ENCODE data around the gene ATP6AP1. TPM values are rescaled to one million over a fixed set of nuclear protein-coding genes. Genes with fewer than 3 reads are reported as not detected.

The ATP6AP1 gene
- total RNA-seq, 2 donors from 2014 or later = 46.7 to 106 TPM

DNA sequence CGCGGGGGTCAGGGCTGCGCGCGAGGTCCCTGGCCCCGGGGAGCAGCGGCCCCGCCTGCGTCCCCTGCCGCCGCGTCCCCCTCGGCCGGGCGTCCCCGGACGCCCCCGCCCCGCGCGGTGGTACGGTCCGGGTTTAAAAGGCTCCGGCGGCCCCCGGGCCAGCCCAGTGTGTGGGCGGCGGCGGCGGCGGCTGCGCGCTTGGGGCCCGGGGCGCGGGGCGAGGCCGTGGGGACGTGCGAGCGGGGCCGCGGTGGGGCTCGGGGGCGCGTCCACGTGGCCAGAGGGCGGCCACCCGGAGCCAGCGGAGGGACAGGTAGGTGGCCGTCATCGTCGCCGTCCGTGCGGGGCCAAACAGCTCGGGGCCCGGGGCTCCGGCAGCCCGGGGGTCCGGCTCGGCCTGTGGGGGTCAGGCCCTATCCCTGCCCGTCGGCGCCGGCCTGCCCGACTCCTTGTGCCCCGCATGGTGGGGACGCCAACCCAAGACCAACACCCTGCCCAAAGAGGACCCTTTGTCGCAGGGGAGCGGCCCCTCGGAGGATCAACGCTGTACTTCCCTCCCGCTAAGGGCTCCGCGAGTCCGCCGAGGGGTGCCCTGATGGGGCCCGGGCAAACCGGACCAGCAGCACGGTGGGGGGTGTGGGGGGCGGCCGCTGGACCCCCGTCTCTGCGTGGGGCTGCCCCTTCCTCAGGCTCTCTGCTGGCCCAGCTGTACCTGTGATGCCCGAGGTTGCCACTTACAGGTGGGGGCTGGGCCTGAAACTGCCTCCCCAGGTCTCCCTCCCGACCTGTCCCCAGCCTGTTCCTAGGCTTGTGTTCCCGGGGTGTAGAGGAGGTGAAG lies 29.9 kb downstream of the ATP6AP1 start, which contains the start of gene PLXNA3:
TSS of gene PLXNA3 (plus strand) at position 166 of the 838 bp plus-strand sequence. CDS start 1,903 bp downstream, outside the sequence.
- H3K36me3 Mint-ChIP-seq = no peaks in the 10 kb centered on the region
- DNase-seq (ENCODE audit: low spot score) (peak; percentile 79), ATAC-seq (peak; percentile 87 to 90)
- peak within 1 kb of the TSS; percentile 100 for H3K4me3 Mint-ChIP-seq
- H3K4me1 Mint-ChIP-seq (ENCODE audit: low read depth in 2 of 2) = peaks cover 6 to 11% of the 10 kb centered on the region in 2 donors
- no peaks in the 10 kb centered on the region for H3K27me3 Mint-ChIP-seq
- no peaks in the 10 kb centered on the region for H3K9me3 Mint-ChIP-seq
- peak within 1 kb of the TSS; percentile 83 to 88 for H3K27ac Mint-ChIP-seq

DNA sequence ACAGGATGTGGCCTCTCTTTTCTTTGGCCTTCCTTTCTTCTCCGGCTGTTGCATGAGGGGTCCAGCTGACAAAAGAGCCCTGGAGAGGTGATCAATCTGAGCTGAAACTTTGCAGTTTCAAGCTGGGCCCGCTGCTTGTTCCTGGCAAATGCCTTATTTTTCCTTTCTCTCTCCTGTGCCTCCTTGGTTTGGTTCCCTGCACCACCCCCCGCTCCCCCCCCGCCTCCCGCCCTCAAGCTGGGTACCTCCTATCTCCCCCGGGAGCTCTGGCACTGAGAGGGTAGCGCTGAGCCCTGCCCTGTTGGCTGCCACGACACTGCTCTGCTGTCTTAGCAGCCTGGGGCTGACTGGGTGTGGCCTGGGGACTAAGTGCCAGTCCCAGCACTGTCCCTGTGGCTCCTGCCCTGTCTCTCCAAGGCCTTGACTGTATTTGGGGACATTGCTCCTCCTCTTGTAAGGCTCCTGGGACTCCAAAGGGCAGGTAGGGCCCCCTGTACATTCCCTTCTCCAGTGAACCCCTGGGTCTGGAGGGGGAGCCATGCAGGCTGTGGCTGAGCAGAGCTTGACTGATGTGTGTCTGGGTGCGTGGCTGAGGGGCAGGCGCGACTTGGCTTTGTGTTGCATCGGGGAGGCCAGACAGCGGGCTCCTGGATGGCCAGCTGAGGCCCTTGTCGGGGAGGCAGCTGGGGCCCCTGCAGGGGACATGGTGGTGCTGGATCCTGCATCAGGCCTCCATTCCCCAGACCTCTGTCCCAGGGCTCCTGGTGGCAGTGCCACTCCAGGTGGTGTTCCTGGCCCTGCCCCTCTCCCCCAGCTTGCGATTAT lies 30.7 kb downstream of the ATP6AP1 start:
- no peaks in the 10 kb centered on the region for H3K36me3 Mint-ChIP-seq
- peak overlapping the region in 1 of 2 donors; percentile 50 for H3K27ac Mint-ChIP-seq
- peak overlapping the region; percentile 70 for H3K4me3 Mint-ChIP-seq
- H3K9me3 Mint-ChIP-seq = no peaks in the 10 kb centered on the region
- no peaks in the 10 kb centered on the region for H3K27me3 Mint-ChIP-seq
- H3K4me1 Mint-ChIP-seq (ENCODE audit: low read depth in 2 of 2) = peaks cover 6 to 11% of the 10 kb centered on the region in 2 donors
- ATAC-seq (peak in 1 of 2 donors; percentile 49), DNase-seq (ENCODE audit: low spot score) (no peak)

DNA sequence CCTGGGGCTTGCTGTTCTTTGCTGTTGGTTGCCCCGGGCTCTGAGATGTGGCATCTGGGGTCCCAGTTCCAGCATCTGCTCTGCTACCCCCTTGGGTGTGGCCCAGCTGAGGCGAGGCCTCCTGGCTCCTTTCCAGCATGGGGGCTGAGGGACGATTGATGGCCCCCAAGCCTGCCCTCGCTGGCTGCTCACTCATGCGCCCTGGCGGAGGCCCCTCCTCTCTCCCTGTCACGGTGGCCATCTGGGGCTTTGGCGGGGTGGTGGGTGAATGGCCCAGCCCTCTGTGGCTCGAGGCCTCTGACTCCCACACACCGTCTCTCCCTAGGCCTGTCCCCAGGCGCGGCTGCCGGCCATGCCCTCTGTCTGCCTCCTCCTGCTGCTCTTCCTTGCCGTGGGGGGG lies 31.4 kb downstream of the ATP6AP1 start:
- Mint-ChIP-seq H3K36me3 (no peaks in the 10 kb centered on the region), H3K27me3 (no peaks in the 10 kb centered on the region), H3K4me3 (peak overlapping the region; percentile 32), H3K4me1 (ENCODE audit: low read depth in 2 of 2) (peaks cover 6 to 11% of the 10 kb centered on the region in 2 donors), H3K9me3 (no peaks in the 10 kb centered on the region), H3K27ac (no peak overlapping the region)
- no peak for DNase-seq (ENCODE audit: low spot score)
- ATAC-seq = no peak

DNA sequence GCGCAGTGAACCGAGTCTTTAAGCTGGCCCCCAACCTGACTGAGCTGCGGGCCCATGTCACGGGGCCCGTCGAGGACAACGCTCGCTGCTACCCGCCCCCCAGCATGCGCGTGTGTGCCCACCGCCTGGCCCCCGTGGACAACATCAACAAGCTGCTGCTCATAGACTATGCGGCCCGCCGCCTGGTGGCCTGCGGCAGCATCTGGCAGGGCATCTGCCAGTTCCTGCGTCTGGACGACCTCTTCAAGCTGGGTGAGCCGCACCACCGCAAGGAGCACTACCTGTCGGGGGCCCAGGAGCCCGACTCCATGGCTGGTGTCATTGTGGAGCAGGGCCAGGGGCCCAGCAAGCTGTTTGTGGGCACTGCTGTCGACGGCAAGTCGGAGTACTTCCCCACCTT lies 31.8 kb downstream of the ATP6AP1 start:
- H3K4me3 Mint-ChIP-seq = peak overlapping the region; percentile 32
- DNase-seq (ENCODE audit: low spot score) = no peak
- H3K36me3 Mint-ChIP-seq = no peaks in the 10 kb centered on the region
- H3K27ac Mint-ChIP-seq = no peak overlapping the region
- H3K4me1 Mint-ChIP-seq (ENCODE audit: low read depth in 2 of 2) = peaks cover 6 to 11% of the 10 kb centered on the region in 2 donors
- H3K27me3 Mint-ChIP-seq = no peaks in the 10 kb centered on the region
- ATAC-seq = no peak
- H3K9me3 Mint-ChIP-seq = no peaks in the 10 kb centered on the region

DNA sequence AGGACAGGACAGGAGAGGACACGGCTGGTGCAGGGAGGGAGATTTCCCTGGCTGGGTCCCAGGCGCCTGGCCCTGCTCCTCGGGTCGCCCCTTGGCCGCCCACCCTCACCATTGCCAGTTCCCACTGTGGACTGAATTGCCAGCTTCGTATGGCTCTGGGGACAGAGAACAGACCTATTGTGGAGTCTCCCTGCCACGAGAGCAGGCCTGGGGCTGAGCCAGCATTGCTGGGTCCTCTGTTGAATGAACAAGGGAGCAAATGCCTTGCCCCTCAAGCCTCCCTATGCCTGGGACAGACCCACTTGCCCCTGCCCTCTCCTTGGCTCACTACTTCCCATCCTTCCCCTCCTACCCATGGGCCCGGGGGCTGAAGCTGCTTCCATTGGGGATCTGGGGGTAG lies 33.9 kb downstream of the ATP6AP1 start:
- ATAC-seq = no peak
- H3K27ac Mint-ChIP-seq = no peak overlapping the region
- no peaks in the 10 kb centered on the region for H3K27me3 Mint-ChIP-seq
- H3K4me3 Mint-ChIP-seq = no peak overlapping the region
- DNase-seq (ENCODE audit: low spot score) = no peak
- no peaks in the 10 kb centered on the region for H3K9me3 Mint-ChIP-seq
- H3K36me3 Mint-ChIP-seq = no peaks in the 10 kb centered on the region
- H3K4me1 Mint-ChIP-seq (ENCODE audit: low read depth in 2 of 2) = peaks cover 2 to 8% of the 10 kb centered on the region in 2 donors

DNA sequence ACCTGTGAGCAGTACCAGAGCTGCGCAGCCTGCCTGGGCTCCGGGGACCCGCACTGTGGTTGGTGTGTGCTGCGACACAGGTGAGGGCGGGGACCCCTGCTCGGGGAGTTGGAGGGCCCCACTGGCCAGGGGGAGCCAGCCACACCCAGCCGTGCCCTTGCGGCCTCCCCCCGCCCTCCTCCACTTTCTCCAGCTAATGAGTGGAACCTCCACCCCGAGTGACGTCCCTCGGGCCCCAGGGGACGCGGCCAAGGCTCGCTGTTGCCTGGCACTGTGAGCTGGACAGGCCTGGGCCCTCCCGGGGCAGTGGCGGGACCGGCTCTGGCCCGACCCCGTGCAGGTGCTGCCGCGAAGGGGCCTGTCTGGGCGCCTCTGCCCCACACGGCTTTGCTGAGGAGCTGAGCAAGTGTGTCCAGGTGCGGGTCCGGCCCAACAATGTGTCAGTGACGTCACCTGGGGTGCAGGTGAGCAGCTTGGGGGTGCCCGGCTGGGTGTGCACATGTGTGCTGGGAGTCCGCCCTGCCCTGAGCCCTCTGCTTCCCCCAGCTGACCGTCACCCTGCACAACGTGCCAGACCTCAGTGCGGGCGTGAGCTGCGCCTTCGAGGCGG lies 35.2 kb downstream of the ATP6AP1 start:
- ATAC-seq (no peak), DNase-seq (ENCODE audit: low spot score) (no peak)
- Mint-ChIP-seq H3K27ac (no peak overlapping the region), H3K36me3 (no peaks in the 10 kb centered on the region), H3K4me1 (ENCODE audit: low read depth in 2 of 2) (peaks cover 0 to 5% of the 10 kb centered on the region in 2 donors), H3K9me3 (no peaks in the 10 kb centered on the region), H3K27me3 (no peaks in the 10 kb centered on the region), H3K4me3 (no peak overlapping the region)

DNA sequence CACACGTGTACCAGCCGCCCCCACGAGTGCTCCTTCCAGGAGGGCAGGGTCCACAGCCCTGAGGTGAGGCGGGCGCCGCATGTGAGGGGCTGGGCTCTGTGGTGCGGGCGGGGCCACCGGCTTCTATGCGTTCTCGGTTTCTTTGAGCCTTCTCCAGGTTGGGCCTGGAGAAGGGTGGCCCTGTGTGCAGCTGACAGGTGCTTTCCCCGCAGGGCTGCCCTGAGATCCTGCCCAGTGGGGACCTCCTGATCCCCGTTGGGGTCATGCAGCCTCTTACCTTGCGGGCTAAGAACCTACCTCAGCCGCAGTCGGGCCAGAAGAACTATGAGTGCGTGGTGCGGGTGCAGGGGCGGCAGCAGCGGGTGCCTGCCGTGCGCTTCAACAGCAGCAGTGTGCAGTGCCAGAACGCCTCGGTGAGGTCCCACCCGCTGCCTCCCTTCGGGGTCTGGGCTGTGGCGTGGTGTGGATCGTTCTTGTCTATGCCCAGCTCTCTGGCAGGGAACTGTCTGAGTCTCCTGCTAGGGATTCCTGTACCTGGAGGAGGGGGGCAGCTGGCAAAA lies 36.4 kb downstream of the ATP6AP1 start:
- ATAC-seq = no peak
- no peak for DNase-seq (ENCODE audit: low spot score)
- no peaks in the 10 kb centered on the region for H3K36me3 Mint-ChIP-seq
- H3K9me3 Mint-ChIP-seq = no peaks in the 10 kb centered on the region
- H3K27me3 Mint-ChIP-seq = no peaks in the 10 kb centered on the region
- no peak overlapping the region for H3K27ac Mint-ChIP-seq
- no peak overlapping the region for H3K4me3 Mint-ChIP-seq
- peaks cover 0 to 3% of the 10 kb centered on the region in 2 donors for H3K4me1 Mint-ChIP-seq (ENCODE audit: low read depth in 2 of 2)

DNA sequence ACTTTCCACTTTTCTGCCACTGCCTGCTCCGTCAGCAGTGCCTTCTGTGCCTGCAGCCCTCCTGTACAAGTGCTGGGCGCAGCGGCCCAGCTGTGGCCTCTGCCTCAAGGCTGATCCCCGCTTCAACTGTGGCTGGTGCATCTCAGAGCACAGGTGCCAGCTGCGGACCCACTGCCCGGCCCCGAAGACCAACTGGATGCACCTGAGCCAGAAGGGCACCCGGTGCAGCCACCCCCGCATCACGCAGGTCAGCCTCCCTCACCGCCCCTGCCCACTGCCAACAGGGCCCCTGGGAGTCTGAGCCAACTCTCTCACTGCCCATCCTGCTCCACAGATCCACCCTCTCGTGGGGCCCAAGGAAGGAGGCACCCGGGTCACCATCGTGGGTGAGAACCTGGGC lies 37.1 kb downstream of the ATP6AP1 start:
- DNase-seq (ENCODE audit: low spot score) (no peak), ATAC-seq (no peak)
- Mint-ChIP-seq H3K9me3 (no peaks in the 10 kb centered on the region), H3K4me3 (no peak overlapping the region), H3K4me1 (ENCODE audit: low read depth in 2 of 2) (peaks cover 0 to 3% of the 10 kb centered on the region in 2 donors), H3K27me3 (no peaks in the 10 kb centered on the region), H3K36me3 (no peaks in the 10 kb centered on the region), H3K27ac (no peak overlapping the region)

DNA sequence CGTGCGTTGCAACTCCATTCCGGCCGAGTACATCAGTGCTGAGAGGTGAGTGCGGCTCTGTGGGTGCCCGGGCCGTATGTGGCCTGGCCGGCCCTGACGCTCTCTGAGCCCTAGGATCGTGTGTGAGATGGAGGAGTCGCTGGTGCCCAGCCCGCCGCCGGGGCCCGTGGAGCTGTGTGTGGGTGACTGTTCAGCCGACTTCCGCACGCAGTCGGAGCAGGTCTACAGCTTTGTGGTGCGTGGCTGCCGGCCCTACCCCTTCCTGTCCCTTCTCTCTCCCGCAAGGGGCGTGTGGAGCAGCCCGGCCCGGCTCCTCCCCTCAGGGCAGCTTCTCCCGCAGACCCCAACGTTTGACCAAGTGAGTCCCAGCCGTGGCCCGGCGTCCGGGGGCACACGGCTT lies 37.6 kb downstream of the ATP6AP1 start:
- no peak overlapping the region for H3K27ac Mint-ChIP-seq
- DNase-seq (ENCODE audit: low spot score) (no peak), ATAC-seq (no peak)
- no peaks in the 10 kb centered on the region for H3K9me3 Mint-ChIP-seq
- no peaks in the 10 kb centered on the region for H3K36me3 Mint-ChIP-seq
- no peak overlapping the region for H3K4me3 Mint-ChIP-seq
- peaks cover 0 to 3% of the 10 kb centered on the region in 2 donors for H3K4me1 Mint-ChIP-seq (ENCODE audit: low read depth in 2 of 2)
- no peaks in the 10 kb centered on the region for H3K27me3 Mint-ChIP-seq

DNA sequence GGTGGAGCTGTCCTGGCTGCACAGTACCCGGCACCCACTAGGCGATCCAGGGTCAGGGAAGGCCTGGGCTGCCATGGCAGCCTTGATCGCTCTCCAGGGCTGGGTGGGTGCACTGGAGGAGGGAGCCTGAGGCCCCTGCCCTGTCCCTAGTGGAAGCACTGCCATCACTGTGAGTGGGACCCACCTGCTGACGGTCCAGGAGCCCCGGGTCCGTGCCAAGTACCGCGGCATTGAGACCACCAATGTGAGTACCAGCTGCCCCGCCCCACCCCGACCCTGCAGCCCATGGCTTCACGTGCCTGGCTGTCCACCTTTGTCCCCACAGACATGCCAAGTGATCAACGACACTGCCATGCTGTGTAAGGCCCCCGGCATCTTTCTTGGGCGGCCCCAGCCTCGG lies 38.4 kb downstream of the ATP6AP1 start:
- H3K36me3 Mint-ChIP-seq = no peaks in the 10 kb centered on the region
- H3K4me1 Mint-ChIP-seq (ENCODE audit: low read depth in 2 of 2) = peaks cover 0 to under 1% of the 10 kb centered on the region in 2 donors
- H3K9me3 Mint-ChIP-seq = no peaks in the 10 kb centered on the region
- H3K27me3 Mint-ChIP-seq = no peaks in the 10 kb centered on the region
- H3K27ac Mint-ChIP-seq = no peak overlapping the region
- ATAC-seq = no peak
- DNase-seq (ENCODE audit: low spot score) = no peak
- H3K4me3 Mint-ChIP-seq = no peak overlapping the region

DNA sequence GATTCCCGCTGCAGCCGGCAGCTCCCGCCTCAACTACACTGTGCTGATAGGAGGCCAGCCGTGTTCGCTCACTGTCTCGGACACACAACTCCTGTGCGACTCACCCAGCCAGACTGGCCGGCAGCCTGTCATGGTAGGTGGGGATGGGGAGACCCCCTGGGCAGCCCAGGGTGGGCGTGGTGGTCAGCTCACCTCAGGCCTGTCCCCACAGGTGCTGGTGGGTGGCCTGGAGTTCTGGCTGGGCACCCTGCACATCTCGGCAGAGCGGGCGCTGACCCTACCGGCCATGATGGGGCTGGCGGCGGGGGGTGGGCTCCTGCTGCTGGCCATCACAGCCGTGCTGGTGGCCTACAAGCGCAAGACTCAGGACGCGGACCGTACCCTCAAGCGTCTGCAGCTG lies 39.1 kb downstream of the ATP6AP1 start:
- Mint-ChIP-seq H3K4me3 (no peak overlapping the region), H3K27ac (no peak overlapping the region), H3K27me3 (no peaks in the 10 kb centered on the region), H3K9me3 (no peaks in the 10 kb centered on the region), H3K4me1 (ENCODE audit: low read depth in 2 of 2) (no peaks in the 10 kb centered on the region), H3K36me3 (no peaks in the 10 kb centered on the region)
- no peak for ATAC-seq
- DNase-seq (ENCODE audit: low spot score) = no peak

DNA sequence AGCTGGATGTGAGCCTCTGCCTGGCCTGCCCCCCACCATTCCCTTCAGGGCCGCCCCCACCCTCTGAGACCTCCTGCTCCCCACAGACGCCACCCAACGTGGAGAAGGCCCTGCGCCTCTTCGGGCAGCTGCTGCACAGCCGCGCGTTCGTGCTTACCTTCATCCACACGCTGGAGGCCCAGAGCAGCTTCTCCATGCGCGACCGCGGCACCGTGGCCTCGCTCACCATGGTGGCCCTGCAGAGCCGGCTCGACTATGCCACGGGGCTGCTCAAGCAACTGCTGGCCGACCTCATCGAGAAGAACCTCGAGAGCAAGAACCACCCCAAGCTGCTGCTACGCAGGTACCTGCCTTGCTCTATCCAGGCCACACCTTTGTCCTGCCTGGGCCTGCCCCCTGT lies 39.7 kb downstream of the ATP6AP1 start:
- no peak overlapping the region for H3K4me3 Mint-ChIP-seq
- DNase-seq (ENCODE audit: low spot score) (no peak), ATAC-seq (no peak)
- no peak overlapping the region for H3K27ac Mint-ChIP-seq
- H3K36me3 Mint-ChIP-seq = no peaks in the 10 kb centered on the region
- H3K27me3 Mint-ChIP-seq = no peaks in the 10 kb centered on the region
- no peaks in the 10 kb centered on the region for H3K4me1 Mint-ChIP-seq (ENCODE audit: low read depth in 2 of 2)
- H3K9me3 Mint-ChIP-seq = no peaks in the 10 kb centered on the region

DNA sequence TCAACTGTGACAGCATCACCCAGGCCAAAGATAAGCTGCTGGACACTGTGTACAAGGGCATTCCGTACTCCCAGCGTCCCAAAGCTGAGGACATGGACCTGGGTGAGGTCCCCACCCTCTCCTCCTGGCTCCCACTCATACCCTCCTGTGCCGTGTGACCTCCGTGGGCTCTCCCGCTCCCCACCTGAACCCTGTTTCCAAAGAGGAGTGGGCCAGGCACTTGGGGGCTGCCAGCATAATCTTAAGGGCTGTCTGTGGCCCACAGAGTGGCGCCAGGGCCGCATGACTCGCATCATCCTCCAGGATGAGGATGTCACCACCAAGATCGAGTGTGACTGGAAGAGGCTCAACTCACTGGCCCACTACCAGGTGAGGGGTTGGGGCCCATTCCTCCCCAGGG lies 40.6 kb downstream of the ATP6AP1 start:
- Mint-ChIP-seq H3K9me3 (no peaks in the 10 kb centered on the region), H3K36me3 (no peaks in the 10 kb centered on the region), H3K27me3 (no peaks in the 10 kb centered on the region), H3K27ac (no peak overlapping the region), H3K4me1 (ENCODE audit: low read depth in 2 of 2) (peaks cover 0 to 3% of the 10 kb centered on the region in 2 donors), H3K4me3 (no peak overlapping the region)
- ATAC-seq (no peak), DNase-seq (ENCODE audit: low spot score) (peak; percentile 38)
